ENCODE data around the gene CNEP1R1.

Gene CNEP1R1

DNA sequence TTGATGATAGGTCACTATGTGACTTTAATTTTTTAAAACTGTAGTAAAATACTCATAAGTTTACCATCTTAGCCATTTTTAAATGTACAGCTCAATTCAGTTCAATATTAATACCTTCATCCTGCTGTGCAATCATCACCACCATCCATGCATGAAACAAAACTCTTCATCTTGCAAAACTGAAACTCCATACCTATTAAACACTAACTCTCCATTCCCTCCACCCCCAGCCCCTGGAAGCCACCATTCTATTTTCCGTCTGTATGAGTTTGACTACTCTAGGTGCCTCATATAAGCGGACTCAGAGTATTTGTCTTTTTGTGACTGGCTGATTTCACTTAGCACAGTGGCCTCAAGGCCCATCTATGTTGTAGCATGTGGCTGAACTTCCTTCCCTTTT is 9.4 kb upstream of the CNEP1R1 start:
- DNase-seq (ENCODE audit: low read depth in 1 of 2, low spot score in 1 of 2), result no peak

DNA sequence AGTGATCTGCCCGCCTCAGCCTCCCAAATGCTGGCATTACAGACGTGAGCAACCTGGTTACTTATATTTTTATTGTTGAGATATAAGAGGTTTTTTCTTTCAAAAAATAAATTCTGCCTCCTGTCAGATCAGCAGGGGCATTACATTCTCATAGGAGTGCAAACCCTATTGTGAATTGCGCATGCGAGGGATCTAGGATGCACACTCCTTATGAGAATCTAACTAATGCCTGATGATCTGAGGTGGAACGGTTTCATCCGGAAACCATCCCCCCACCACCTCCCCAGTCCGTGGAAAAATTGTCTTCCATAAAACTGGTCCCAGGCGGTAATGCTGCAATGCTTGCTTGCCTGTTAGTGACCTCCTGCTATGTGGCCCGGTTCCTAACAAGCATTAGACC is 7.5 kb upstream of the CNEP1R1 start:
- no peak for DNase-seq (ENCODE audit: low read depth in 1 of 2, low spot score in 1 of 2)

DNA sequence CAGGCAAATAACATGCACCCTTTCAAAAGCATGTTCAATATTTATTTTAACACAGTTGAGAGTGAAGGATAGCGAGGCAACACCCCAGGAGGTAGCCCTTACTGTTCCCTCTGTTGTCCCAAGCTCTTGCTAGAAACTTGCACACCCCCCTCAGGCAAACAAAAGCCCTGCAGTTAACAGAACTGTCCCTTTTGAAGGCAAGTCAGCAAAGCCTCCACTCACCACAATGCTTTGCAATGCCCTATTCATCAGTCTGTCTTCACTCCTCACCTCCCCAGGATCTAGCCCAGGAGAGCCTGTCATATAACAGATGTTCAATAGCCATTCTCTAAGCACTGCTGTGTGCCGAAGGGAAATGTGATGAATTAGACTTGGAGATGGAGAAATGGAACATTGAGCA is 3.5 kb upstream of the CNEP1R1 start:
- DNase-seq (ENCODE audit: low read depth in 1 of 2, low spot score in 1 of 2), result no peak

- DNase-seq (ENCODE audit: low read depth in 1 of 2, low spot score in 1 of 2), result no peak
These were observed 1.4 kb upstream of the CNEP1R1 start for GRCh38 chr16:50023641-50024040.

DNA sequence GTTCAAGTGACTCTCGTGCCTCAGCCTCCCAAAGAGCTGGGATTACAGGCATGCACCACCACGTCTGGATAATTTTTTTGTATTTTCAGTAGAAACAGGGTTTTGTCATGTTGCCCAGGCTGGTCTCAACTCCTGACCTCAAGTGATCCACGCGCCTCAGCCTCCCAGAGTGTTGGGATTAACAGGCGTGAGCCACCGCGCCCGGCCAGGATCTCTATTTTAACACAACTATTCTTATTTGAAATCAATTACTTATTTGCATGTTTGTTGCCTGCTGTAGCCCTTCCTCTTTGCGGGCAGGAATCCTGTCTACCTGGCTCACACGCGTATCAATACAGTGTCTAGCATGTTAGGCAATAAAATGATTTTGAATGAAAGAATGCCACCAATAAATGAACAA is 818 bp upstream of the CNEP1R1 start:
- DNase-seq (ENCODE audit: low read depth in 1 of 2, low spot score in 1 of 2), result no peak

DNA sequence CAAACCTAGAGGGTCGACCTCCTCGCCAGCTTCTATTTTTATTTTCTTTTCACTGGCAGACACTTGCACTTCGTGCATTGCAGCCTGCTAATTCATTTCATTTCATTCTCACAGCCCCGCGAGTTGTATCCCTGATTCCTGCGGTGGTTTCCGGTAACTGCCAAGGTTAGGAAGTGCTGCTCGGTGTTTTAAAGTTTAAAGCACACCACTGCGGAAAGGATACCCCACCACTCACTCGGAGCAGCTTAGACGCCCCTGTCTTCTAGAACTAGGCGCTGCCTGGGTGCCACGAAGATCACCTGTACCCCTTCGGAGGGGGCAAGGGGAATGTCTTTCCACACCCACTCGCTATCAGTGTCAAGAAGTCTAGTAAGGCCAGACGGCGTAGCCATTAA is 509 bp downstream of the CNEP1R1 start:
- peak; percentile 3 to 7 for DNase-seq (ENCODE audit: low read depth in 1 of 2, low spot score in 1 of 2)

DNA sequence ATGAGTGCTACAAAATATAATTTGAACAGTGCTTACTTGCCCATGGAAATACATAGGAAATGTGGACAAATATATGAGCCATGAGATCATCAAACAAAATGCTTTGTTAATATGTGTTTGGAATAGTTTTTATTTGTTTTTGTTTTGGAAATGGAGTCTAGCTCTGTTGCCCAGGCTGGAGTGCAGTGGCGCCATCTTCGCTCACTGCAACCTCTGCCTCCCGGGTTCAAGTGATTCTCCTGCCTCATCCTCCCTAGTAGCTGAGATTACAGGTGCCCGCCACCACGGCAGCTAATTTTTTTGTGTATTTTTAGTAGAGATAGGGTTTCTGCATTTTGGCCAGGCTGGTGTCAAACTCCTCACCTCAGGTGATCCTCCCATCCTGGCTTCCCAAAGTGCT is 2.8 kb downstream of the CNEP1R1 start:
- no peak for DNase-seq (ENCODE audit: low read depth in 1 of 2, low spot score in 1 of 2)

DNA sequence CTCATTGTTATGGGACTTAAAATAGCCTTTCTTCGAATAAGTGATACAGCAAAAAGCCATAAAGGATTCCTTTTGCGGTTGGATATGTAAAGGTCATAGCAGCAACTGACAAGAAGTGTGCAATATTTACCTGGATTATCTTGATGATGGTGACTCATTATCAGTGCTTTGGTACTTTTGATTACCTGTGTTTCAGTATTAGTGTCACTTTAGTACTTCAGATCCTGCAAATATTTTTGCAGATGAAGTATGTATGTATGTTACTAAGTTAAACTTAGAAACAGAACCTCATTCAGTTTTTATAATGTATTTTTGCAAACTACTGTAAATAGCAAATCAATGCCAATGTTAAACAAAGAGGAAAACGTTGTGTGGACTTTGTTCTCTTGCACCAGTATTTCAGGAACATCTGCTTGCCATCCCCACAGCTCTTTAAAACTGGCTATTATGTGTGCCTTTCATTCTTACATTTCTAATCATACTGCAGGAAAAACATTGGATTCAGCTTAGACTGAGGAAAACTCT is 10.5 kb downstream of the CNEP1R1 start:
- no peak for DNase-seq (ENCODE audit: low read depth in 1 of 2, low spot score in 1 of 2)

GRCh38 chr16:50036426-50036825 is 11.4 kb downstream of the CNEP1R1 start:
- DNase-seq (ENCODE audit: low read depth in 1 of 2, low spot score in 1 of 2), result no peak

DNA sequence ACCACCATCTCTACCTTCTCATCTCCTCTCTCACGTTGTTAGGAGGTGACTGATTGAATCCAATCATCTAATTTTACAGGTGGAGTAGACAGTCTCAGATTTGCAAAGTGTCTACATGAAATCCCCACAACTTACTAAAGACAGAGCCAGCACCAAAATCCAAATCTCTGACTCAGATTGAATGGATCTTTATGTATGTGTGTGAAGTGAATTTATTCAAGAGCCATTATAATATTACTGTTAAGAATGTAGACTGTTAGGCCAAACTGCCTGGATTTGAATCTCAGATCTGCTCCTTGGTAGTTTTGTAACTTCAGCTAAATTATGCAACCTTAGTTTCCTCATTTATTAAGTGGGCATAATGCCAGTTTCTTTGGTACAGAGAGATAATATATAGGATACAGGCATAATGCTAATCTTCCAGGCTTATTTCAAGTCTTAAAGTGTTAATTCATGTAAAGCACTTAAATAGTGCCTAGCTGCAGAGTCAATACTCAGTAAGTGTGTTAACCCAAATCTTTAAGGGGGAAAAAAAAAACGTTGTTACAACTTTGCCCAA is 12.7 kb downstream of the CNEP1R1 start:
- DNase-seq (ENCODE audit: low read depth in 1 of 2, low spot score in 1 of 2), result no peak

DNA sequence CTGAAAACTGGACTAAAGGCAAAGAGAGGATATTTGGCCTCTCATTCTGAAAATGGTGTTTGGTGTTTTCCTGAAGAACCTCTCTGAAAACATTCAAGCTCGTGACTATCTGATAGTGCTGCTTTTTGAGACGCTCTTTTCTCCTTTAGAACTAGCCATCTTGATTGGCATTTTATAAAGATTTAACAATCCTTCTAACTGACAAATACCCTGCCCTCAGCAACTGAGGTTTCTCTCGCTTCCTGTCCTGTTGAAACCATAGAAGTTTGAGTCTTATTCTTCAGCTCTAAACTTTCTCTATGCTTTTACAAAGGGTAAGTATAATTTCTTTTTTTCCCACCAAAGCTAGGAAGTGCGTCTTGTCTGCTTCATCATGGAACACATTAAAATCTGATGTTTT is 13.3 kb downstream of the CNEP1R1 start:
- DNase-seq (ENCODE audit: low read depth in 1 of 2, low spot score in 1 of 2), result no peak

GRCh38 chr16:50038756-50039529 is 13.9 kb downstream of the CNEP1R1 start:
- DNase-seq (ENCODE audit: low read depth in 1 of 2, low spot score in 1 of 2), result no peak

- no peak for DNase-seq (ENCODE audit: low read depth in 1 of 2, low spot score in 1 of 2)
These were observed 15.0 kb downstream of the CNEP1R1 start for GRCh38 chr16:50040018-50040417.

GRCh38 chr16:50040710-50041109 is 15.7 kb downstream of the CNEP1R1 start:
- DNase-seq (ENCODE audit: low read depth in 1 of 2, low spot score in 1 of 2), result no peak

DNA sequence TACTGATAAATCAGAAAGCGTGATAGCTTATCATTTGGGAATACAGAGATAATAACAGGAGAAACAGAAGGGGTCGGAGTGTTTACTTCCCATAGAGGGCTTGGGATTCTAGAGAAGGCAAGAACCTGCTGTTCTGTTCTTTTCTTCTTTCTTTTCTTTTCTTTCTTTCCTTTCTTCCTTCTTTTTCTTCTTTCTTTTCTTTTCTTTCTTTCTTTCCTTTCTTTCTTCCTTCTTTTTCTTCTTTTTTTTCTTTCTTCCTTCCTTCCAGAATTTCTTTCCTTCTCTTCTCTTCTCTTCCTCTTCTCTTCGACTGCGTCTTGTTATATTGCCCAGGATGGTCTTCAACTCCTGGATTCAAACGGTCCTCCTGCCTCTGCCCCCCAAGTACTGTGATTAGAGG is 18.3 kb downstream of the CNEP1R1 start:
- no peak for DNase-seq (ENCODE audit: low read depth in 1 of 2, low spot score in 1 of 2)

- no peak for DNase-seq (ENCODE audit: low read depth in 1 of 2, low spot score in 1 of 2)
These were observed 20.4 kb downstream of the CNEP1R1 start for GRCh38 chr16:50045412-50045811.

- no peak for DNase-seq (ENCODE audit: low read depth in 1 of 2, low spot score in 1 of 2)
These were observed 21.8 kb downstream of the CNEP1R1 start for GRCh38 chr16:50046853-50047252.

DNA sequence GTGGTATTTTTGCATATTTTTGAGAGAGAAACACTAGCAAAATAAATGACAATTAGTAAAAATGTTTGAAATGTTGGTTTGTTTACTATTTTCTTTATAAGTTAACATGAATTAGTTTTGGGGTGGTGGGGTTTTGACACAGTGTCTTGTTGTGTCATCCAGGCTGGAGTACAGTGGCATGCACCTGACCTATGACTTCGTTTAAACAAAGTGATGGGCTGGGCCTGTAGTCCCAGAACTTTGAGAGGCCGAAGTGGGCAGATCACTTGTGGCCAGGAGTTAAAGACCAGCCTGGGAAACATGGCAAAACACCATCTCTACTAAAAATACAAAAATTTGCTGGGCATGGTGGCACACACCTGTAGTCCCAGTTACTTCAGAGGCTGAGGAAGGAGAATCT is 22.8 kb downstream of the CNEP1R1 start:
- no peak for DNase-seq (ENCODE audit: low read depth in 1 of 2, low spot score in 1 of 2)

DNA sequence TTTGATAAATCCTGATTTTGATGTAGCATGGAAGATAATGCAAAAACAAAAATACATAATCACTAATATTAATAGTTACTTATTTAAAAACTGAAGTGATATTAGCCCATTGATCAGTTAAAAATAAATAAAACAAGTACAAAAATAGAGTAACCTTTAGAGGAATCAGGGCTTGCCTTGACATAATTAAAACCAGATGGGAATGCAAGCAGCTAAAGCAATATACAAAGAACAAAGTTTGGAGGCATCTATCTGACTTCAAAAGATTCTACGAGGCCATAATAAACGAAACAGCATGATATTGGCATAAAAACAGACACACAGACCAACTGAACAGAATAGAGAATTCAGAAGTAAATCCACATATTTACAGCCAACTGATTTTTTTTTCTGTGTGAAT is 25.8 kb downstream of the CNEP1R1 start:
- no peak for DNase-seq (ENCODE audit: low read depth in 1 of 2, low spot score in 1 of 2)

- DNase-seq (ENCODE audit: low read depth in 1 of 2, low spot score in 1 of 2), result no peak
These were observed 31.2 kb downstream of the CNEP1R1 start for GRCh38 chr16:50056226-50056625.

GRCh38 chr16:50058091-50058771 is 33.2 kb downstream of the CNEP1R1 start:
- no peak for DNase-seq (ENCODE audit: low read depth in 1 of 2, low spot score in 1 of 2)

GRCh38 chr16:50059111-50059510 is 34.1 kb downstream of the CNEP1R1 start:
- DNase-seq (ENCODE audit: low read depth in 1 of 2, low spot score in 1 of 2), result no peak

Measured in activated CD4-positive, alpha-beta T cell treated with anti-CD3 and anti-CD28 coated beads, Interleukin-2, amount 50 U/mL, for 24 hours (primary cell).